HepG2 (cell line): Measurements from ENCODE around the gene KIF3C. TPM values are rescaled to one million over a fixed set of nuclear protein-coding genes. Genes with fewer than 3 reads are reported as not detected.

ENCODE experiments used
- ATF5 ChIP-seq: sonication (generic); formaldehyde crosslinking; IDR thresholded peaks from 2 replicates; pipeline ENCODE4 v1.4.0; 2020; ENCODE audit warnings: mild to moderate bottlenecking, low read depth, missing genetic modification reagents
- CENPT ChIP-seq: sonication (generic); formaldehyde crosslinking; IDR thresholded peaks from 2 replicates; pipeline ENCODE4 v1.8.0; 2022; ENCODE audit warnings: low read depth, mild to moderate bottlenecking, moderate library complexity, missing genetic modification reagents
- CREM ChIP-seq, 2 experiments: sonication (generic) in 1 of 2; formaldehyde crosslinking in 1 of 2; IDR thresholded peaks; 2 replicates each; pipeline versions ENCODE4 v1.4.0 to v1.6.1; 2016 to 2020; ENCODE audit warnings: antibody characterized with exemption in 1 of 2, mild to moderate bottlenecking in 1 of 2, missing genetic modification reagents in 1 of 2
- FOXC1 ChIP-seq: sonication (generic); formaldehyde crosslinking; IDR thresholded peaks from 2 replicates; pipeline ENCODE4 v1.8.0; 2022; ENCODE audit warnings: mild to moderate bottlenecking, missing genetic modification reagents, borderline replicate concordance
- HBP1 ChIP-seq: IDR thresholded peaks from 2 replicates; pipeline ENCODE4 v1.6.1; 2016; ENCODE audit warnings: low read depth, control low read depth
- KLF9 ChIP-seq: IDR thresholded peaks from 2 replicates; pipeline ENCODE4 v1.6.1; 2016; ENCODE audit warnings: low read depth
- MEF2D ChIP-seq: sonication (generic); formaldehyde crosslinking; IDR thresholded peaks from 2 replicates; pipeline ENCODE4 v1.5.1; 2020; ENCODE audit warnings: mild to moderate bottlenecking, missing genetic modification reagents
- MTA1 ChIP-seq: sonication (generic); formaldehyde crosslinking; IDR thresholded peaks from 2 replicates; pipeline ENCODE4 v1.4.0; 2020; ENCODE audit warnings: missing genetic modification reagents, mild to moderate bottlenecking, borderline replicate concordance
- NFAT5 ChIP-seq: sonication (generic); formaldehyde crosslinking; IDR thresholded peaks from 2 replicates; pipeline ENCODE4 v1.4.0; 2020; ENCODE audit warnings: missing genetic modification reagents
- PHB2 ChIP-seq: fragments of 450-650 bp; IDR thresholded peaks from 2 replicates; pipeline ENCODE4 v1.6.1; 2018; ENCODE audit not compliant: partially characterized antibody
- SALL2 ChIP-seq: sonication (generic); formaldehyde crosslinking; IDR thresholded peaks from 2 replicates; pipeline ENCODE4 v1.8.1; 2023; ENCODE audit warnings: mild to moderate bottlenecking, missing genetic modification reagents, inconsistent platforms
- SP5 ChIP-seq: IDR thresholded peaks from 2 replicates; pipeline ENCODE4 v1.6.1; 2016; ENCODE audit warnings: low read depth, borderline replicate concordance
- TIGD3 ChIP-seq: sonication (generic); formaldehyde crosslinking; IDR thresholded peaks from 2 replicates; pipeline ENCODE4 v1.5.1; 2020; ENCODE audit warnings: mild to moderate bottlenecking, missing genetic modification reagents, borderline replicate concordance
- ZBTB42 ChIP-seq: sonication (generic); formaldehyde crosslinking; IDR thresholded peaks from 2 replicates; pipeline ENCODE4 v1.5.0; 2020; ENCODE audit warnings: mild to moderate bottlenecking, missing genetic modification reagents
- ZNF143 ChIP-seq: sonication (generic); formaldehyde crosslinking; IDR thresholded peaks from 2 replicates; pipeline ENCODE4 v1.4.0; 2020; ENCODE audit warnings: missing genetic modification reagents
- ZNF292 ChIP-seq: sonication (generic); formaldehyde crosslinking; IDR thresholded peaks from 2 replicates; pipeline ENCODE4 v1.8.1; 2022; ENCODE audit warnings: mild to moderate bottlenecking, low read depth, missing genetic modification reagents, borderline replicate concordance
- ZNF343 ChIP-seq: sonication (generic); formaldehyde crosslinking; IDR thresholded peaks from 2 replicates; pipeline ENCODE4 v1.4.0; 2020; ENCODE audit warnings: mild to moderate bottlenecking, missing genetic modification reagents
- ZNF746 ChIP-seq: sonication (generic); formaldehyde crosslinking; IDR thresholded peaks from 2 replicates; pipeline ENCODE4 v1.8.0; 2022; ENCODE audit warnings: mild to moderate bottlenecking, missing genetic modification reagents
- ZNF788 ChIP-seq: sonication (generic); formaldehyde crosslinking; IDR thresholded peaks from 2 replicates; pipeline ENCODE4 v1.5.0; 2020; ENCODE audit warnings: mild to moderate bottlenecking, missing genetic modification reagents, borderline replicate concordance
- ZNF83 ChIP-seq: sonication (generic); formaldehyde crosslinking; IDR thresholded peaks from 2 replicates; pipeline ENCODE4 v1.4.0; 2020; ENCODE audit warnings: missing genetic modification reagents, mild to moderate bottlenecking, borderline replicate concordance
- polyA plus RNA-seq, 8 experiments: library from polyadenylated mRNA; depleted of rRNA in 3 of 8; stranded (reverse) in 7 of 8; unstranded in 1 of 8; fragments of >200 nt; fragmentation: Illumina TruSeq in 4 of 8; extraction: Trizol in 4 of 8; gene quantifications; 2 replicates each; pipeline versions ENCODE4 v1.2.1 to v1.2.3, GENCODE V29; 2011 to 2016; ENCODE audit warnings: low read depth in 4 of 8, missing spikeins in 1 of 8, mixed read lengths in 1 of 8; ENCODE audit not compliant: insufficient read depth in 1 of 8
- total RNA-seq, 5 experiments: library from RNA; depleted of rRNA; stranded (reverse); fragments of >200 nt; fragmentation: Illumina TruSeq; extraction: Trizol; gene quantifications; 2 replicates each; pipeline ENCODE4 v1.2.3, GENCODE V29; 2016; ENCODE audit warnings: low read depth in 1 of 5

Gene KIF3C
- total and polyA plus RNA-seq, 2 of the 13 experiments (the other 11 are each of a cell fraction or from before 2014, with no cell fraction given): 3.6 to 4.9 TPM

GRCh38 chr2:25982273-25982967, at the start of gene KIF3C (continued):
- TF ChIP-seq ZNF343: no peak
- no peak for TF ChIP-seq KLF9 (CRISPR knock-in tag)
- TF ChIP-seq MEF2D (CRISPR knock-in tag): no peak
- TF ChIP-seq CREM (IDR thresholded peaks at IDR 0.05): peak; percentile 23; the same call in 1 of the 2 replicates
- TF ChIP-seq CREM (CRISPR knock-in tag; IDR thresholded peaks at IDR 0.05): no peak
- no peak for TF ChIP-seq ATF5 (CRISPR knock-in tag)
- peak; percentile 41 for TF ChIP-seq SP5 (CRISPR knock-in tag)
- 0 out of 2 replicates have a peak, but pooled peaks have one; percentile 9 for TF ChIP-seq ZNF788 (CRISPR knock-in tag)
- no peak for TF ChIP-seq SALL2 (CRISPR knock-in tag)
- no peak for TF ChIP-seq CENPT (CRISPR knock-in tag)
- TF ChIP-seq MTA1 (CRISPR knock-in tag): peak; percentile 56; the same call in 1 of the 2 replicates
- no peak for TF ChIP-seq ZBTB42 (CRISPR knock-in tag)
- TF ChIP-seq ZNF143 (CRISPR knock-in tag): peak; percentile 93
- no peak for TF ChIP-seq PHB2
- no peak for TF ChIP-seq ZNF746 (CRISPR knock-in tag)
- no peak for TF ChIP-seq ZNF83 (CRISPR knock-in tag)
- TF ChIP-seq ZNF292 (CRISPR knock-in tag): peak; percentile 54; the same call in 1 of the 2 replicates
- no peak for TF ChIP-seq FOXC1 (CRISPR knock-in tag)
- no peak; the same call in 1 of the 2 replicates for TF ChIP-seq HBP1 (CRISPR knock-in tag)
- TF ChIP-seq NFAT5 (CRISPR knock-in tag): no peak
- no peak for TF ChIP-seq TIGD3 (CRISPR knock-in tag)
